Small intestine (tissue), 7 donors: Measurements from ENCODE around the gene ENPP5. TPM values are rescaled to one million over a fixed set of nuclear protein-coding genes. Genes with fewer than 3 reads are reported as not detected.
A peak's percentile ranks its signal among the peaks of the same experiment; 100 is the strongest.

Source experiments
- DNase-seq, 2 donors: peaks; one replicate each; pipeline versions ENCODE4 v3.0.0 to v3.0.0-alpha.2; 2013
- FAIRE-seq: peaks from 2 replicates; lab custom pipeline; 2012; peaks lifted over from hg19 to GRCh38; lab: Jason Lieb, UNC
- H3K27ac ChIP-seq, 3 donors: one replicate each; pipeline ENCODE4 v1.5.1; 2013; ENCODE audit warnings: low read length in 2 of 3, mild to moderate bottlenecking in 2 of 3, control low read depth in 1 of 3, inconsistent platforms in 1 of 3, low read depth in 1 of 3, moderate library complexity in 1 of 3
- H3K27me3 ChIP-seq, 3 donors: one replicate each; pipeline ENCODE4 v1.6.1; 2013; ENCODE audit warnings: low read length in 3 of 3, inconsistent platforms in 1 of 3; ENCODE audit not compliant: control insufficient read depth in 3 of 3, insufficient read depth in 3 of 3
- H3K36me3 ChIP-seq, 3 donors: one replicate each; pipeline ENCODE4 v1.6.1; 2013; ENCODE audit warnings: low read length in 3 of 3, inconsistent platforms in 1 of 3, low read depth in 1 of 3, mild to moderate bottlenecking in 1 of 3, moderate library complexity in 1 of 3; ENCODE audit not compliant: control insufficient read depth in 3 of 3, insufficient read depth in 2 of 3
- H3K4me1 ChIP-seq, 3 donors: one replicate each; pipeline ENCODE4 v1.6.1; 2013; ENCODE audit warnings: low read length in 2 of 3, inconsistent platforms in 1 of 3, low read depth in 1 of 3, mild to moderate bottlenecking in 1 of 3, moderate library complexity in 1 of 3; ENCODE audit not compliant: control insufficient read depth in 3 of 3, insufficient read depth in 2 of 3
- H3K4me3 ChIP-seq, 3 donors: one replicate each; pipeline ENCODE4 v1.5.1; 2013; ENCODE audit warnings: low read length in 3 of 3, control low read depth in 1 of 3, inconsistent platforms in 1 of 3, low read depth in 1 of 3, mild to moderate bottlenecking in 1 of 3, moderate library complexity in 1 of 3
- H3K9me3 ChIP-seq, 2 donors: one replicate each; pipeline ENCODE4 v1.6.1; 2013; ENCODE audit warnings: low read depth in 1 of 2, low read length in 1 of 2; ENCODE audit not compliant: control insufficient read depth in 2 of 2, insufficient read depth in 1 of 2
- WGBS, 3 donors: extraction: QIAGEN DNeasy Blood & Tissue Kit; methylation state at CpG; one replicate each; pipeline ENCODE4 v1.1.7; 2013; 5-methylcytosine and 5-hydroxymethylcytosine counted together
- polyA plus RNA-seq, 4 donors: library from polyadenylated mRNA; stranded (reverse) in 3 of 4; unstranded in 1 of 4; fragments of 200-250 nt in 3 of 4; fragments of 120-200 nt in 1 of 4; gene quantifications; one replicate each; pipeline versions ENCODE4 v1.2.1 to v1.2.3, GENCODE V29; 2013
- donor health status: healthy with polysubstance abuse.
- donor health status: control.
- donor health status: control.
- donor health status: Bipolar disorder and iron deficiency.
- donor health status: healthy.

Gene ENPP5
- polyA plus RNA-seq, 4 donors, result 0.67 to 10.4 (median 1.1) TPM

DNA sequence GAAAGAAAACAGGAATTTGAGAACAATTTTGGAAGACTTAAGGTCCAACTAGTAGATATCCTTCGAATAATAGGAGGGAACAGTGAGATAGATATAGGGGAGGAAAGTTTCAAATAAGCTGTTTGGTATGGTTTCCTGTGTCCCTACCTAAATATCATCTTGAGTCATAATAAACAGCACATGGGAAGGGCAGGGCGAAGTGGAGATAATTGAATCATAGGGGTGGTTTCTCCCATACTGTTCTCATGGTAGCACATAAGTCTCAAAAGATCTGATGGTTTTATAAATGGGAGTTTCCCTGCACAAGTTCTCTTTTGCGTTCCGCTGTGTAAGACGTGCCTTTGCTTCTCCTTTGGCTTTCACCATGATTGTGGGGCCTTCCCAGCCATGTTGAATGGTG lies 39.5 kb upstream of the ENPP5 start:
- no peak for FAIRE-seq
- H3K36me3 ChIP-seq, result no peaks in the 10 kb centered on the region
- no peak for DNase-seq
- H3K27me3 ChIP-seq, result no peaks in the 10 kb centered on the region
- no peaks in the 10 kb centered on the region for H3K4me1 ChIP-seq
- H3K4me3 ChIP-seq, result no peak overlapping the region
- WGBS, 3 donors, result 80 to 90% (median 88%) methylated on average over 5 of the region's 5 CpGs
- no peak overlapping the region for H3K27ac ChIP-seq
- H3K9me3 ChIP-seq, result no peaks in the 10 kb centered on the region

DNA sequence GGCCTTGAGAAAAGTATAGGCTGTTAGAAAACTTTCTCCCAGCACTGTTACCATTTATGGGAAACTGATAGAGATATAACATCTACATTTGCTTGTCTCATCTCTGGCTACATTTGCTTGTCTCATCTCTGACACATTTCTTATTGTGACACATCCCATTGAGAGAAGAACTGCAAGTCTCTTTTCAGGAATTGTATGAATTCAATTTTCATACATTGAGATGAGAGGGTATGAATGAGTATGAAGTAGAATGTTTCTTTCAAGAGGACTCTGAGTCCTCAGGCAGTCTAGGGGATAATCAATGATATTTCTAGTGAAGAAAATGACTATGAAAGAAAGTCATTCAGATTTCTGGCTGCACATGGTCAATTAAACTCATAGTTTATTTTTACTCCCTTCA lies 37.5 kb upstream of the ENPP5 start:
- Histone ChIP-seq H3K4me3 (no peak overlapping the region), H3K27ac (no peak overlapping the region), H3K36me3 (no peaks in the 10 kb centered on the region), H3K4me1 (no peaks in the 10 kb centered on the region), H3K9me3 (no peaks in the 10 kb centered on the region), H3K27me3 (no peaks in the 10 kb centered on the region)
- FAIRE-seq, result no peak
- DNase-seq, result no peak

DNA sequence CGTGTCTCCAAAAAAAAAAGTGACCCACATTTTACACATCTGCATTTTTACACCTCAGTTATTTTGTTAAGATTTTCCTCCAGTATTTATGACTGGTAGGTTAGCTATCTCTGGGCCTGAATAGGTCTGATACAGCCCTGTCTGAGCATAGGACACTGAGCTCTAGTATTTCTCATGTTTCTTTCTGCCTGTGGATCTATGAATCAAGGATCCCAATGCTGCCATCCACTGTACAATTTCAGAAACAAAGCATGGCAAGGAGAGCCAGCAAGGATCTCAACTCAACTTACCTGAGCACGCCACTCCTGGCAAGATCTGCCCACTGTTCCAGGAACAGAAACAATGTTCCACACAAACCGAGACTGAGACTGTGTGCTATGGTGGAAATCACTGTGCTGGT lies 36.4 kb upstream of the ENPP5 start:
- Histone ChIP-seq H3K4me1 (no peaks in the 10 kb centered on the region), H3K36me3 (no peaks in the 10 kb centered on the region), H3K27ac (no peak overlapping the region), H3K4me3 (no peak overlapping the region), H3K27me3 (no peaks in the 10 kb centered on the region), H3K9me3 (peaks cover 0 to 4% of the 10 kb centered on the region in 2 donors)
- 77 to 90% (median 79%) methylated on average over 3 of the region's 3 CpGs for WGBS, 3 donors
- FAIRE-seq, result no peak
- DNase-seq, result no peak

DNA sequence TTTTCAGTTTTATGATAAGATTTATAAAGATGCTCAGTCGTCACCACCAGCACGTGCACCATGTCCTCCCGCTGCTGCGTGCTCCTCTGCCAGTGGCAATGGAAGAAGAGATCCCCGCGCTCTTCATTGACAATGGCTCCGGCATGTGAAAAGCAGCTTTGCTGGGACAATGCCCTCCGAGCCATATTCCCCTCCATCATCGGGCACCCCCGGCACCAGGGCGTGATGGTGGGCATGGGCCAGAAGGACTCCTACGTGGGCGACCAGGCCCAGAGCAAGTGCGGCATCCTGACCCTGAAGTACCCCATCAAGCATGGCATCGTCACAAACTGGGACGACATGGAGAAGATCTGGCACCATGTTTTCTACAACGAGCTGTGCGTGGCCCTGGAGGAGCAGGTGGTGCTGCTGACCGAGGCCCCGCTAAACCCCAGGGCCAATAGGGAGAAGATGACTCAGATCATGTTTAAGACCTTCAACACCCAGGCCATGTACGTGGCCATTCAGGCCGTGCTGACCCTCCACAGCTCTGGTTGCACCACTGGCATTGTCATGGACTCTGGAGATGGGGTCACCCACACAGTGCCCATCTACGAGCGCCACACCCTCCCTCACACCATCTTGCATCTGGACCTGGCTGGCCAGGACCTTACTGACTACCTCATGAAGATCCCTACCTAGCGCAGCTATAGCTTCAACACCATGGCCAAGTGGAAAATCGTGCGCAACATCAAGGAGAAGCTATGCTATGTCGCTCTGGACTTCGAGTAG lies 34.3 kb upstream of the ENPP5 start:
- FAIRE-seq (no peak), DNase-seq (no peak)
- WGBS, 3 donors, result 95 to 97% (median 96%) methylated on average over 29 of the region's 29 CpGs
- Histone ChIP-seq H3K9me3 (peaks cover 0 to 4% of the 10 kb centered on the region in 2 donors), H3K4me1 (no peaks in the 10 kb centered on the region), H3K27me3 (no peaks in the 10 kb centered on the region), H3K4me3 (no peak overlapping the region), H3K27ac (no peak overlapping the region), H3K36me3 (no peaks in the 10 kb centered on the region)

DNA sequence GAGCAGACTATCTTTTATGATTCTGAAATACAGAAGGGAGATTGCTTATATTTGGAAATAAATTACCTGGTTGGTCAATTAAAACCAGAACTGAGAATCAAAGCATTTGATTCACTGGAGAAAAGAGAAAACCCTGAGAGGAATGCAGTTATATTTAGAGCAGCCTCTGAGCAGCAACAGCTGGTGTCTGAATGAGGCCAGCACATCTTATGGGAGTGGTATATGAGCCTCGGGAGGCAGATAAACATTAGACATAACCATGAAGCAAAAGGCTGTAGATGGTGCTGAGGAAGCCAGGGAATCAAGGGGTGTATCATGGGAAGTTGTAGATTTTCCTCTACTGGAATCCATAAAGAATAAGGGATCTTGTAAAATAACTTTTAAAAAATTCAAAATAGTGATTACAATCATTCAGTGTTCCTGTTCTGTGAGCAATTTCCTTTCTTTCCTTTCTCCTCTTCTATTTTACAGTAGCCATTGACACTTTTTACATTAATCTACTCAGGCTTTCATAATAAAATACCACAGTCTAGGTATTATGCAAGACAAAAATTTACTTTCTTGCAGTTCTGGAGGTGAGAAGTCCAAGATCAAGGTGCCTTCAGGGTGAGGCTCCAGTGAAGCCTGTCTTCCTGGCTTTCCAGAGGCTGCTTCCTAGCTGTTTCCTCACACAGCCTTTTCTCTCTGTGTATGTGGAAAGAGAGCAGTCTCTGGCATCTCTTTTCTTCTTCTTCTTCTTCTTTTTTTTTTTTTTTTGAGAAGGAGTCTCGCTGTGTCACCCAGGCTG lies 32.8 kb upstream of the ENPP5 start:
- WGBS, 3 donors, result 64 to 73% (median 70%) methylated on average over 2 of the region's 2 CpGs
- Histone ChIP-seq H3K9me3 (peaks cover 0 to 4% of the 10 kb centered on the region in 2 donors), H3K36me3 (no peaks in the 10 kb centered on the region), H3K27ac (no peak overlapping the region), H3K4me1 (no peaks in the 10 kb centered on the region), H3K4me3 (no peak overlapping the region), H3K27me3 (no peaks in the 10 kb centered on the region)
- DNase-seq, result peak in 1 of 2 donors; percentile 45
- FAIRE-seq, result no peak

DNA sequence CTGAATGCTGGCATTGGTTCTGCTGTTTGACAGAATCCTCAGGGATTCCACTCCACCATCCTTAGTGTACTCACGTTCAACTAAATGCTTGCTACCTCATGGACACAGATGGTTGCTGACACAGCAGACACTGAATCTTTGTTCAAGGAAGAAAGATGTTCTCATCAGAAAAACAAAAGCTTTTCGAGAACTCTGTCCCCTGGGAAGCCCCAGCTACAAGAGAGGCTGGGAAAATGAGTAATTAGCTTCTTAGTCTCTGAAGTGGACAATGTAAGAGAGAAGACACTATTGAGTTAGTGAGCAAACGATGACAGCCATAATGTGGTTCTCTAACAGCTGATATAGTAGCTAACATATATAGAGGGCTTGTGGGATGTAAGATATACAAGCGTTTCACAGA lies 30.9 kb upstream of the ENPP5 start:
- 80 to 88% (median 81%) methylated on average over 4 of the region's 4 CpGs for WGBS, 3 donors

DNA sequence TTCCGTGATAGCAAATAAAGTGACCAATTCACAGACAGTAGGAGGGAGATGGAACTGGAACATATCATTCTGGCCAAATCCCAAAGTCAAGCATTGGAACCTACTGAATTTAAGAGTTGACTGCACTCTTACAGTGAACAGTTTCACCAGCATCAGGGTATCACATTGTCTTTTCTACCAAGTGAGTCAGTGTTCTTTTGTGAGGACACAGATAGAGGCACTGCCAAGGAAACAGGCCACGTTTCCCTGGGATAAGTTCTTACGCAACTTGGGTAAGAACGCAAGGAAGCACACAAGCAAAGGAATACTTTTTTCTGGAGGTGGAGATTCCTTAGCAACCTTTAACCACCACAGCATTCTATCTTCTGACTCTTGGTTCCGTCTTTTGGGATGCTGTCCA lies 28.6 kb upstream of the ENPP5 start:
- FAIRE-seq (no peak), DNase-seq (no peak)
- no peaks in the 10 kb centered on the region for H3K27me3 ChIP-seq
- H3K4me1 ChIP-seq, result no peaks in the 10 kb centered on the region
- H3K9me3 ChIP-seq, result peaks cover 0 to 4% of the 10 kb centered on the region in 2 donors
- no peak overlapping the region for H3K4me3 ChIP-seq
- H3K27ac ChIP-seq, result no peak overlapping the region
- no peaks in the 10 kb centered on the region for H3K36me3 ChIP-seq
- 78 to 86% (median 84%) methylated on average over 5 of the region's 5 CpGs for WGBS, 3 donors

More for the DNA sequence above, 30.9 kb upstream of the ENPP5 start:
- Histone ChIP-seq H3K9me3 (peaks cover 0 to 4% of the 10 kb centered on the region in 2 donors), H3K4me3 (no peak overlapping the region), H3K27me3 (no peaks in the 10 kb centered on the region), H3K36me3 (no peaks in the 10 kb centered on the region), H3K4me1 (no peaks in the 10 kb centered on the region), H3K27ac (no peak overlapping the region)
- DNase-seq (no peak), FAIRE-seq (no peak)

DNA sequence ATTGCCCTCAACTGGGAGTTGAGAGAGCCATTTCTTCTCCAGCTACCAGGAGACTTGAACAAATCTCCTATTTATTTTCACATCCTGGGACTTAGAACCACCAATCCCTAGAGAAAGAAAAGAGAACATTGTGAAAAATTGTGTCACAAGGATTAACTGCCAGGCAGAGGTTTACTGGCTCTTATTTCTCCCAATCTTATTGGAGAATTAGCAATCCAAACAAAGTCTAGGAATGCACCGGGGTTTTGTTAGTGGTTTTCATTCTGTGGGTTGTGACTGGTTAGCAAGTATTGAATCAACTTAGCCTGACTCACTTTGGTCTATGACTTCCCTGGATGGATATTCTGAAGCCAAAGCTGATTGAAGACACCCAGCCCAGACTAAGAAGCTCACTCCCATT lies 21.2 kb upstream of the ENPP5 start:
- no peaks in the 10 kb centered on the region for H3K4me1 ChIP-seq
- H3K36me3 ChIP-seq, result no peaks in the 10 kb centered on the region
- no peak overlapping the region for H3K4me3 ChIP-seq
- no peak overlapping the region for H3K27ac ChIP-seq
- WGBS, 3 donors, result 71 to 86% (median 85%) methylated on average over 1 of the region's 1 CpG
- FAIRE-seq, result no peak
- H3K9me3 ChIP-seq, result no peaks in the 10 kb centered on the region
- no peaks in the 10 kb centered on the region for H3K27me3 ChIP-seq
- no peak for DNase-seq
